ENCODE measurements around the gene TBX4. TPM values are rescaled to one million over a fixed set of nuclear protein-coding genes. Genes with fewer than 3 reads are reported as not detected.

Gene TBX4
- total RNA-seq, 1 experiment from 2014 or later: not detected

DNA sequence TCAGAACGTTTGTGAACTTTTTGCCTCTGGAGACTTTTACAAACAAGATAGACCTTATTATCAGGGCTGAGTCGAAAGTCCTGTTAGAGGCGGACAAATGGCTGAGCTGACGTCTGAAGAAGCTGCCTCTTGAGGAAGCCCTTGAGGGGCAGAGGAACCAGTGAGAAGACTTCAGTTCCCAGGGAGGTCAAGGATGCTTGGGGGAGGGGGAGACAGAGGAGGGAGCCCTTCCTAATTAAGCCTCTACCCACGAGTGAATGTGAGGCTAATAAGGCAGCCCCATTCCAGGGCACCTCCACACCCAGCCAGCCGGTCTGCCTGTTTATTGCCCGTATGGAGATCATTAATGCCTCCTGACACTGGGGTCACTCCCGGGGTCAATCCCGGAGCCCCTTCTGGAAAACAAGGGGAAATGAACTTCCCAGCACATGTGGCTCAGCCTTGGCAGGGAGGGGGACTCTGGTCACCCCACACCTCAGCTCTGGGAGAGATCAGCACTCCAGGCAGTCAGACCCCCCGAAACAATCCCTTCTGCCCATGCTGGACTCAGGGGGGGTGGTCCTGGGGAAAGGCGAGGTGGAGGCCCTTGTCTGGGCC is 9.2 kb upstream of the TBX4 start:
- Histone ChIP-seq H2BK20ac (ENCODE audit: low read depth, low read length, poor library complexity, severe bottlenecking) (no peak overlapping the region), H3K79me2 (ENCODE audit: insufficient read depth, low read length) (no peaks in the 10 kb centered on the region), H3K56ac (ENCODE audit: insufficient read length, low read depth, low read length) (no peak overlapping the region), H3K4me2 (ENCODE audit: insufficient read depth, insufficient read length, low read length) (no peak overlapping the region), H4K5ac (ENCODE audit: insufficient read length, low read depth, low read length) (no peak overlapping the region), H3K14ac (ENCODE audit: insufficient read depth, low read length) (no peak overlapping the region), H2BK120ac (ENCODE audit: low read depth, low read length, poor library complexity, severe bottlenecking) (no peak overlapping the region), H3K27me3 (ENCODE audit: insufficient read depth, low read length) (peaks cover under 1% of the 10 kb centered on the region; the same call in 1 of the 2 replicates), H3T11ph (ENCODE audit: low read length) (no peak overlapping the region), H2AFZ (ENCODE audit: low read length) (no peak overlapping the region), H3K23ac (ENCODE audit: insufficient read length, low read depth, low read length) (no peak overlapping the region), H3K18ac (ENCODE audit: insufficient read length, low read depth, low read length) (no peak overlapping the region), H3K79me1 (ENCODE audit: insufficient read depth, low read depth, low read length, poor library complexity, severe bottlenecking) (no peaks in the 10 kb centered on the region), H4K8ac (replicated peaks; ENCODE audit: insufficient read length, low read depth, low read length) (no peak overlapping the region), H4K91ac (ENCODE audit: insufficient read length, low read depth, low read length) (no peak overlapping the region), H3K9ac (ENCODE audit: extremely low read depth, insufficient read length, low read length) (no peak overlapping the region), H3K27ac (ENCODE audit: insufficient read length, low read depth, low read length) (no peak overlapping the region), H3K23me2 (ENCODE audit: insufficient read length, low read depth, low read length, poor library complexity, severe bottlenecking) (no peaks in the 10 kb centered on the region), H2AK5ac (ENCODE audit: insufficient read length, low read length) (no peak overlapping the region), H2BK5ac (ENCODE audit: insufficient read length, low read length) (no peak overlapping the region), H2BK12ac (ENCODE audit: insufficient read length, low read depth, low read length) (no peak overlapping the region), H2BK15ac (ENCODE audit: low read depth, low read length) (no peak overlapping the region), H3K4me1 (ENCODE audit: insufficient read depth, low read length) (no peaks in the 10 kb centered on the region), H3K9me3 (ENCODE audit: control insufficient read depth, low read depth, low read length) (no peaks in the 10 kb centered on the region), H3K4ac (ENCODE audit: low read depth, low read length) (no peak overlapping the region), H4K20me1 (ENCODE audit: control insufficient read depth, insufficient read depth, insufficient read length) (no peaks in the 10 kb centered on the region)
- Mint-ChIP-seq H3K36me3 (ENCODE audit: insufficient read depth in 1 of 3, low read depth in 3 of 3) (no peaks in the 10 kb centered on the region; a peak in 1 of 7 replicates), H3K9me3 (peaks cover 0 to 5% of the 10 kb centered on the region in 2 experiments; a peak in 3 of 5 replicates), H3K4me1 (peaks cover 26 to 33% of the 10 kb centered on the region in 2 experiments), H3K4me3 (no peak overlapping the region), H3K27me3 (ENCODE audit: low read depth) (peaks cover 66% of the 10 kb centered on the region), H3K27ac (no peak overlapping the region)
- DNase-seq: no peak
- TF ChIP-seq, protein P1, sequence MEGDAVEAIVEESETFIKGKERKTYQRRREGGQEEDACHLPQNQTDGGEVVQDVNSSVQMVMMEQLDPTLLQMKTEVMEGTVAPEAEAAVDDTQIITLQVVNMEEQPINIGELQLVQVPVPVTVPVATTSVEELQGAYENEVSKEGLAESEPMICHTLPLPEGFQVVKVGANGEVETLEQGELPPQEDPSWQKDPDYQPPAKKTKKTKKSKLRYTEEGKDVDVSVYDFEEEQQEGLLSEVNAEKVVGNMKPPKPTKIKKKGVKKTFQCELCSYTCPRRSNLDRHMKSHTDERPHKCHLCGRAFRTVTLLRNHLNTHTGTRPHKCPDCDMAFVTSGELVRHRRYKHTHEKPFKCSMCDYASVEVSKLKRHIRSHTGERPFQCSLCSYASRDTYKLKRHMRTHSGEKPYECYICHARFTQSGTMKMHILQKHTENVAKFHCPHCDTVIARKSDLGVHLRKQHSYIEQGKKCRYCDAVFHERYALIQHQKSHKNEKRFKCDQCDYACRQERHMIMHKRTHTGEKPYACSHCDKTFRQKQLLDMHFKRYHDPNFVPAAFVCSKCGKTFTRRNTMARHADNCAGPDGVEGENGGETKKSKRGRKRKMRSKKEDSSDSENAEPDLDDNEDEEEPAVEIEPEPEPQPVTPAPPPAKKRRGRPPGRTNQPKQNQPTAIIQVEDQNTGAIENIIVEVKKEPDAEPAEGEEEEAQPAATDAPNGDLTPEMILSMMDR (conservative IDR thresholded peaks at IDR 0.05): no peak
- WGBS (ENCODE audit: extremely low coverage, insufficient read length, low lambda C conversion rate): no CpG with 5 or more reads among the region's 11 CpGs

Measured in H9 (cell line).